ENCODE results near the gene GGT7. TPM values are rescaled to one million over a fixed set of nuclear protein-coding genes. Genes with fewer than 3 reads are reported as not detected.

Gene GGT7
- total RNA-seq, 1 donor from 2014 or later = 62.7 TPM

GRCh38 chr20:34806255-34806654 lies 66.4 kb downstream of the GGT7 start:
- Mint-ChIP-seq H3K27ac (no peak overlapping the region), H3K4me3 (no peak overlapping the region), H3K36me3 (peaks cover 21% of the 10 kb centered on the region), H3K4me1 (ENCODE audit: unreplicated experiment) (peaks cover 5% of the 10 kb centered on the region), H3K9me3 (peaks cover 7% of the 10 kb centered on the region), H3K27me3 (no peaks in the 10 kb centered on the region)
- DNase-seq (ENCODE audit: extremely low spot score, unreplicated experiment) = no peak
- TF ChIP-seq CTCF (conservative IDR thresholded peaks at IDR 0.05) = no peak

- Mint-ChIP-seq H3K36me3 (peaks cover 37% of the 10 kb centered on the region), H3K4me1 (ENCODE audit: unreplicated experiment) (peaks cover 24% of the 10 kb centered on the region), H3K9me3 (peaks cover 18% of the 10 kb centered on the region), H3K27me3 (no peaks in the 10 kb centered on the region), H3K4me3 (no peak overlapping the region), H3K27ac (no peak overlapping the region)
- no peak for DNase-seq (ENCODE audit: extremely low spot score, unreplicated experiment)
- no peak for TF ChIP-seq CTCF (conservative IDR thresholded peaks at IDR 0.05)
Observed at GRCh38 chr20:34798871-34799270, 73.8 kb downstream of the GGT7 start.

GRCh38 chr20:34798328-34798727 lies 74.3 kb downstream of the GGT7 start:
- peaks cover 18% of the 10 kb centered on the region for H3K9me3 Mint-ChIP-seq
- H3K4me1 Mint-ChIP-seq (ENCODE audit: unreplicated experiment) = peaks cover 24% of the 10 kb centered on the region
- no peak for DNase-seq (ENCODE audit: extremely low spot score, unreplicated experiment)
- no peaks in the 10 kb centered on the region for H3K27me3 Mint-ChIP-seq
- H3K36me3 Mint-ChIP-seq = peaks cover 37% of the 10 kb centered on the region
- TF ChIP-seq CTCF (conservative IDR thresholded peaks at IDR 0.05) = no peak
- no peak overlapping the region for H3K27ac Mint-ChIP-seq
- H3K4me3 Mint-ChIP-seq = no peak overlapping the region

GRCh38 chr20:34797012-34797995 lies 75.4 kb downstream of the GGT7 start:
- no peak for TF ChIP-seq CTCF (conservative IDR thresholded peaks at IDR 0.05)
- Mint-ChIP-seq H3K27me3 (no peaks in the 10 kb centered on the region), H3K4me3 (no peak overlapping the region), H3K4me1 (ENCODE audit: unreplicated experiment) (peaks cover 26% of the 10 kb centered on the region), H3K36me3 (peaks cover 37% of the 10 kb centered on the region), H3K27ac (no peak overlapping the region), H3K9me3 (peaks cover 18% of the 10 kb centered on the region)
- no peak for DNase-seq (ENCODE audit: extremely low spot score, unreplicated experiment)

Other genes starting within 250 kb of the GGT7 start
- gene PIGU, start 195.8 kb downstream of the GGT7 start, total RNA-seq (ENCODE audit: low replicate concordance) = 41.5 and 46.2 TPM in 2 replicates
- 39.6 and 60.7 TPM in 2 replicates for gene TP53INP2, start 168.5 kb downstream of the GGT7 start, total RNA-seq (ENCODE audit: low replicate concordance)
- gene NCOA6, start 47.2 kb downstream of the GGT7 start, total RNA-seq (ENCODE audit: low replicate concordance) = 53.9 and 59.5 TPM in 2 replicates
- gene ACSS2, start 3.8 kb upstream of the GGT7 start, total RNA-seq (ENCODE audit: low replicate concordance) = 59.2 and 76.3 TPM in 2 replicates
- gene GSS, start 83.0 kb upstream of the GGT7 start, total RNA-seq (ENCODE audit: low replicate concordance) = 43.3 and 66.4 TPM in 2 replicates
- 0.50 and 1.2 TPM in 2 replicates for gene MYH7B, start 83.0 kb upstream of the GGT7 start, total RNA-seq (ENCODE audit: low replicate concordance)
- gene TRPC4AP, start 220.0 kb upstream of the GGT7 start, total RNA-seq (ENCODE audit: low replicate concordance) = 102 TPM in 2 replicates

Data from type B pancreatic cell (in vitro differentiated cells).